Esophagus (tissue), 2 donors: Measurements from ENCODE around the gene ERO1B. TPM values are rescaled to one million over a fixed set of nuclear protein-coding genes. Genes with fewer than 3 reads are reported as not detected.

Experiments used
- H3K27ac ChIP-seq, 2 donors: one replicate each; pipeline ENCODE4 v1.5.1; 2013; ENCODE audit warnings: low read depth in 2 of 2, mild to moderate bottlenecking in 2 of 2, inconsistent platforms in 1 of 2, low read length in 1 of 2, moderate library complexity in 1 of 2
- H3K27me3 ChIP-seq, 2 donors: one replicate each; pipeline ENCODE4 v1.6.1; 2013; ENCODE audit warnings: low read length in 2 of 2, control low read depth in 1 of 2, mild to moderate bottlenecking in 1 of 2; ENCODE audit not compliant: insufficient read depth in 2 of 2, control insufficient read depth in 1 of 2
- H3K36me3 ChIP-seq, 2 donors: one replicate each; pipeline ENCODE4 v1.6.1; 2013; ENCODE audit warnings: low read length in 1 of 2; ENCODE audit not compliant: control insufficient read depth in 2 of 2, insufficient read depth in 2 of 2
- H3K4me1 ChIP-seq, 2 donors: one replicate each; pipeline ENCODE4 v1.6.1; 2013; ENCODE audit warnings: low read length in 1 of 2; ENCODE audit not compliant: control insufficient read depth in 2 of 2, insufficient read depth in 2 of 2
- H3K4me3 ChIP-seq, 2 donors: one replicate each; pipeline ENCODE4 v1.5.1; 2013; ENCODE audit warnings: low read length in 2 of 2, mild to moderate bottlenecking in 2 of 2, low read depth in 1 of 2, moderate library complexity in 1 of 2
- H3K9me3 ChIP-seq, 2 donors: one replicate each; pipeline ENCODE4 v1.6.1; 2013; ENCODE audit warnings: mild to moderate bottlenecking in 2 of 2, low read depth in 1 of 2, low read length in 1 of 2, moderate library complexity in 1 of 2; ENCODE audit not compliant: control insufficient read depth in 2 of 2, insufficient read depth in 1 of 2
- WGBS, 2 donors: extraction: QIAGEN DNeasy Blood & Tissue Kit; methylation state at CpG; one replicate each; pipeline ENCODE4 v1.1.7; 2013; 5-methylcytosine and 5-hydroxymethylcytosine counted together
- polyA plus RNA-seq, 2 donors: library from polyadenylated mRNA; stranded (reverse); fragments of 200-250 nt; gene quantifications; one replicate each; pipeline ENCODE4 v1.2.3, GENCODE V29; 2013
- donor health status: healthy with polysubstance abuse.
- donor health status: Bipolar disorder and iron deficiency.

The ERO1B gene
- polyA plus RNA-seq, 2 donors: 1.1 to 1.8 TPM

DNA sequence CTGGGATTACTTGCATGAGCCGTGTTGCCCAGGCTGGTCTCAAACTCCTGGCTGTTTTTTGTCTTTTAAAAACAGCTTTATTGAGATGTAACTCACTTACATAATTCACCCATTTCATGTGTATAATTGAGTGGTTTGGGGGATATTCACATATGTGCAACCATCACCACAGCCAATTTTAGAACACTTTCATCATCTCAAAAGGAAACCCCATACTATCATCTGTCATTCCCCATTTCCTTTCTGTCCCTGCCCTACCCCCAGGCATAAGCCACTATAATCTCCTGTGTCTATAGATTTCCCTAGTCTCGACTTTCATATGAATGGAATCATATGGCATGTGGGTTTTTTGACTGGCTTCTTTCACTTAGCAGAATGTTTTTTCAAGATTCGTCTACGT is 96.1 kb downstream of the ERO1B start:
- Histone ChIP-seq H3K27ac (no peak overlapping the region), H3K9me3 (no peaks in the 10 kb centered on the region), H3K4me3 (no peak overlapping the region), H3K4me1 (no peaks in the 10 kb centered on the region), H3K36me3 (no peaks in the 10 kb centered on the region), H3K27me3 (no peaks in the 10 kb centered on the region)
- WGBS, 2 donors: 80 to 85% methylated on average over 4 of the region's 4 CpGs

DNA sequence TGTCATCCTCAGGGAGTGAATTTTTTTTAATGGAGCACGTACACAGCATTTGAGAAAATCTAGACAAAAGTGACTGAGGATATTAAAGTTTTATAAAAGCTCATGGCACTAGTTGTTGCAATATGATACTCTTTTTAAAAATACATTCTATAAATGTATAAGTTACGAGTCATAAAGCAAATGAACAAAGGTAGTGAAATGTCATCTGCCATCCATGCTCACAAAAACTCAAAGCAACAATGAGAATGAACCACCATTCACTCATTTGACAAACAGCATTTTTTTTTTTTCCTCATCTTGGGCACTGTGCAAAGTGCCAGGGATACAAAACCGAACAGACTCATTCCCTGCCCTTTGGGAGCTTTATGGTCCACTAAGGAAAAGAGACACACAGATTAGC is 100.7 kb downstream of the ERO1B start:
- H3K4me1 ChIP-seq: no peaks in the 10 kb centered on the region
- H3K36me3 ChIP-seq: no peaks in the 10 kb centered on the region
- no peak overlapping the region for H3K4me3 ChIP-seq
- no peak overlapping the region for H3K27ac ChIP-seq
- WGBS, 2 donors: 92 to 95% methylated on average over 3 of the region's 3 CpGs
- no peaks in the 10 kb centered on the region for H3K27me3 ChIP-seq
- no peaks in the 10 kb centered on the region for H3K9me3 ChIP-seq

DNA sequence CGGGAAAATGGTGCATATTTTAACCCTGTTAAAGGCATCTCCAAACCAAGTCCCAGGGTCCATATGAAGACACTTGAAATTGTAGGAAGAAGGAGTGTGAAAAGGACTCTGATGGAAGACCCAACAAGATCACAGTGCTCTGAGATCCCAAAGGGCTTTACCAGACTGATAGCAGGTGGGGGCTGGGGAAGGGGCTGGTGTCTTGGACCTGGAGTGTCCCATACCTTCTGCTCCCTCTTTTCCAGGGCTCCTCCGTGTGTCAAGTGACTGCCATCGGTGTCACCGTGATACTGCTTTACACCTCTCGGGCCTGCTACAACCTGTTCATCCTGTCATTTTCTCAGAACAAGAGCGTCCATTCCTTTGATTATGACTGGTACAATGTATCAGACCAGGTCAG is 102.1 kb downstream of the ERO1B start:
- H3K27ac ChIP-seq: no peak overlapping the region
- no peak overlapping the region for H3K4me3 ChIP-seq
- H3K9me3 ChIP-seq: no peaks in the 10 kb centered on the region
- no peaks in the 10 kb centered on the region for H3K36me3 ChIP-seq
- 94% methylated on average over 6 of the region's 6 CpGs for WGBS, 2 donors
- no peaks in the 10 kb centered on the region for H3K4me1 ChIP-seq
- H3K27me3 ChIP-seq: no peaks in the 10 kb centered on the region

DNA sequence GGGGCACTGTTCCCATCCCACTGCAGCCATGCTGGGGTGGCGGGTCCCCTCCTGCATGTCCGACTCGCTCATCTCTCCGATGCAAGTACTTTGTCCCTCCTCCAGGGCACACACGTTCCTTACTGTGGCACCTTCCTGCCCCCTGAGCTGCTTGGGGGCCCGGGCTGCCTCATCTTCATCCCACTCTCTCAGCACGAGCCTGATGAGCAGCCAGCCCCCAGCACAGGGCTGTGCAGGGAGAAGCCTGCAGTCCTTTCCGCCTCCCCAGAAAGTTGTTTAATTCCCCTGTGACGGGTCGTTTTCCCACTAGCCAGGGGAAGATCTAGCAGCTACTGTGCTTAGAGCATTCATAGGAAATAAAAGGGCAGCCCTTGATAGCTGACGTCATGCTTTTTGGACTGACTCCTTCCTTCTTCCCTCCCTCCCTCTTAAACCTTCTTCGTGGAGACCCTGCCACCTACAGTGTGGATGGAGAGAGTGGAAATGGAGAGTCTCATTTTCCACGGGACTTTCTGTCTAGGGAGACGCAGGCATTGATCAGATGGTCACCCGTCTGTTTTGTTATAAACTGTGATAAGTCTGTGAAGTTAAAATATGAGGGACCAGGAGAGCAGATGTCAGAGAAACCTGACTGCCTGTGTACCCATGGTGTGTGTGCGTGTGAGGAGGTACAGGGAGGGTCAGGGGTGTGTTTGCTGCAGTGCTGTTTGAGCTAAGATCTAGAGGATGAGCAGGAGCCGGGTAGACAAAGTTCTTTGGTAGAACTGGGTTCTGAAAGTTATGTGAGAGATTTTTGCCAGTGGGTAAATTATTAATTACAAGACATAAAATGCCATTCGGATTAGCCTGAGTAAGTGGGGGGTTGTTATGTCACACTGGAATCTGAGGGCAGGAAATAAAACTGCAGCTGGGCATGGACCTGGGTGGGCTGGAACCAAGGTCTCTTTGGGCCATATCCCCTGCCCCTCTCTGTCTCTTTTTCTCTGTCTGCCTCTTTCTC is 105.1 kb downstream of the ERO1B start:
- H3K4me1 ChIP-seq: no peaks in the 10 kb centered on the region
- no peak overlapping the region for H3K4me3 ChIP-seq
- no peak overlapping the region for H3K27ac ChIP-seq
- no peaks in the 10 kb centered on the region for H3K27me3 ChIP-seq
- no peaks in the 10 kb centered on the region for H3K9me3 ChIP-seq
- no peaks in the 10 kb centered on the region for H3K36me3 ChIP-seq
- WGBS, 2 donors: 62 to 72% methylated on average over 18 of the region's 18 CpGs

DNA sequence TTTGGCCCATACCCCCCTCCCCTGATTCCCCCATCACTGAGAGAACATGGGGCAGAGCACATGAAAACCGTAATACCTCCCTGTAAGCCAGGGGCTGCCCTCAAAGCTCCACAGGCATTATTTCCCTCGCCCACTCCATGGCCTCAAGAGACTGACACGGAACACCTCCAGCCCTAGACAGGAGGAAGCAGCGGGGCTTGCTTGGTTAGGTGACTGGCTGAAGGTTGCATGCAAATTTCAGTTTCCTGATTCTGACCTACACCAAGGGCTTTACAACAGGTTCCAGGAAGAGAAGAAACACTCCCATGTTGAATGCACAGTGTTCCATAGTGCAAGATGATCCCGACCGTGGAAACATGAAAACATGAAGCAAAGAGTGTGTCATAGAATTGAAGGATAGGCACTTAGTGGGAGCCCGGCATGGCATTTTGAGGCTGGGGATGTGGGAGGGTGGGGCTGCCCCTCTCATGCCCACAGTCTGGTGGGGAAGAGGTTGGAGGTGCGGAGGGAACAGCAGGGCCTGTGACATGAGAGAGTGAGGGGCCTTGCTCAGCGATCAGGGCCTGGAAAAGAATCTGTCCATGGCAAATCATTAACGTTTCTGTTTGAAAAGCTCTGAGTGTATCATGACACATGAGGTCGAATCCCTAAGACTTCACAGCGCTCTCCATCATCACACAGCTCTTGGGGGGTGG is 106.0 kb downstream of the ERO1B start:
- 87 to 88% methylated on average over 12 of the region's 12 CpGs for WGBS, 2 donors
- Histone ChIP-seq H3K36me3 (no peaks in the 10 kb centered on the region), H3K27ac (no peak overlapping the region), H3K4me3 (no peak overlapping the region), H3K9me3 (no peaks in the 10 kb centered on the region), H3K27me3 (no peaks in the 10 kb centered on the region), H3K4me1 (no peaks in the 10 kb centered on the region)

DNA sequence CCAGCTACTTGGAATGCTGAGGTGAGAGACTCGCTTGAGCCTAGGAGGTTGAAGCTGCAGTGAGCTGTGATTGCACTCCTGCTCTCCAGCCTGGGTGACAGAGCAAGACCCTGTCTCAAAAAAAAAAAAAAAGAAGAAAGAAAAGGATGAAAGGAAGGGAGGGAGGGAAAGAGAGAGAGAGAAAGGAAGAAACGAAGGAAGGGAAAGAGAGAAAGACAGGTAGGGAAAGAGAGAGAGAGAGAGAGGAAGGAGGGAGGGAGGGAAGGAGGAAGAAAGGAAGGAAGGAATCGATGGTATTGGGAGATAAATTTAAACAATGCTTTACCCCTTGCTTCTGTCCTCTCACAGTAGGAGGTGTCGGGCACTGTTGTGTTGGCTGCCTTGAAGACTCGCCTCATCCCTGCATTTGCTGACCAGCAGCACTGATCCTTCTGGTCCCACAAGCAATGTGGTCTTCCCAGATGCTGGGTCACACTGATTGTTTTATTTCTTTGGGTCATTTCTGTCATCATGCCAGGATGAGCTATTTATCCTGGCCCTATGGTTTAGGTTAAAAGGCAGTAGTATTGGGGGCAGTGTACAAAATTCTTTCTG is 108.5 kb downstream of the ERO1B start:
- no peaks in the 10 kb centered on the region for H3K27me3 ChIP-seq
- H3K4me3 ChIP-seq: no peak overlapping the region
- no peaks in the 10 kb centered on the region for H3K4me1 ChIP-seq
- 86 to 88% methylated on average over 5 of the region's 5 CpGs for WGBS, 2 donors
- H3K9me3 ChIP-seq: no peaks in the 10 kb centered on the region
- peaks cover 0 to 4% of the 10 kb centered on the region in 2 donors for H3K36me3 ChIP-seq
- no peak overlapping the region for H3K27ac ChIP-seq

DNA sequence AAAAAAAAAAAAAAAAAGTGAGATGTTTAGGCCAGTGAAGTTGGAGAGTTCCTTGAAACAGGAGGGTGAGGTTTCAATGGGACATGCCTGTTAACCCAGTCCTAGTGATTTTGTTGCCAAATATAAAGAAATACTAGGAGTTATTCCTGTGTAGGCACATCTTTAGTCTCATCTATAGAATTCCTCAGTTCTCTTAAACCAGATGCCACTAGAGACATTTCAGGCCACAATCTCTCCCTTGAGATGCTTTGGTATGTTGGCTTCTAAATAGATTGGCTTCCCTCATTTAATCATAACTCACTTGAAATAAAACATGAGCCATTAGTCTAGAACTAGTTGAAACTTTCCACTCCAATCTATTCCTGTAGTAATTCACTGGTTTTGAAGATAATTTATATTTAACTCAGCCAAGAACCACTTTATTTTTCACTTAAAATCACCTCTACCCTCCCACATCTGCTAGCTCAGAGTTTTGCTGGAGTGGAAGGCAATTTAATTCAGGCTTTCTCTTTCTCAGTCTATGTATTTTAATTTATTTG is 109.6 kb downstream of the ERO1B start:
- no peak overlapping the region for H3K4me3 ChIP-seq

DNA sequence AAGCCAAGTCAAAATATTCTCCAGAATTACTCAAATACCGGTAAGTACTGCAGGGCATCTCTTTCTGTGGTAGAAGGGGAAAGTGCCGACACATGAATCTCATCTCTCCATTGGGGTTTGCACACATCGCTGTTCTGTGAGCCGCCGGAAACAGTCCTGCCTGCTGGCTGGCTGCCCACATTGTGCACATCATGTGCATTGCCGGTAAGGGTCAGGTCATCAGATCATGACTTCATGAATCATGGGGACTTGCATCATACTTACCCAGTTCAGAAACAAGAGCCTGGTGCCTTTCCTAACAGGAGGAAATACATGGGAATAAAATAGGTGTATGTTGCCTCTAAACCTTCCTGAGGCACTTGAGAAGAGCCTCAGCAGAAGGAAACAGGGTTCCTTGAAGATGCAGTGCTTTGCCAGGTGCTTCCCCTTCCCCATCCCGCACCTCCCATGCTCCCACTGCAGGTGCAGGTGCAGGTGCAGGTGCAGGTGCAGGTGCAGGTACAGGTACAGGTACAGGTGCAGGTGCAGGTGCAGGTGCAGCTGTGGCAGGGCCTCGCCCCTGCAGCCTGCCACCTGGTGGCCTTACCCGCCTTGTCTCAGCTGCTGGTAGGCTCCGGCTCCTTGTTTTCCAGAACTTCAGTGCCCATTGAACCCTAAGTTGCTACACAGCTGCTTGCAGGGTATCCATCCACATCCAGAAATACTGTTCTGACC is 112.9 kb downstream of the ERO1B start:
- WGBS, 2 donors: 75 to 79% methylated on average over 10 of the region's 10 CpGs
- Histone ChIP-seq H3K27ac (no peak overlapping the region), H3K36me3 (peaks cover 0 to 4% of the 10 kb centered on the region in 2 donors), H3K4me3 (no peak overlapping the region), H3K27me3 (no peaks in the 10 kb centered on the region), H3K9me3 (no peaks in the 10 kb centered on the region), H3K4me1 (no peaks in the 10 kb centered on the region)

More for the DNA sequence above, 109.6 kb downstream of the ERO1B start:
- Histone ChIP-seq H3K27me3 (no peaks in the 10 kb centered on the region), H3K4me1 (no peaks in the 10 kb centered on the region), H3K9me3 (no peaks in the 10 kb centered on the region), H3K36me3 (peaks cover 0 to 4% of the 10 kb centered on the region in 2 donors), H3K27ac (no peak overlapping the region)

DNA sequence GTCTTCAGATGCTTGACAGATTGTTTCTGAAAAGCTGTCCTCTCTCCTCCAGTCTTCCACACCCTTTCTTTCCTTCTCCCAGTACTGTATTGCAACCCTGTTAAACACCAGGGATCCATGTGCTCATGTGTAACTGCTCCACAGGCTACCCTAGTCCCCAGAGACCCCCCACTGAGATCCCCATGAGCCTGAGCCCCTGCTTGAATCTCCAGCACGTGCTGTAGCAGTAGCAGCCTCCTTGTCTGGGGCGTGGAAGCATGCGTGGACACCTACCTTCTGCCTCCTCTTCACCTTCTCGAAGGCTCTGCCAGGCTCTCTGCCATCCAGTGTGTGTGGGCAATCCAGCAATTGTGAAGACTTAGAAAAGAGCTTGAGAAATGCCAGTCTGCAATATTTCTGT is 114.2 kb downstream of the ERO1B start:
- Histone ChIP-seq H3K9me3 (no peaks in the 10 kb centered on the region), H3K4me1 (no peaks in the 10 kb centered on the region), H3K36me3 (peaks cover 0 to 4% of the 10 kb centered on the region in 2 donors), H3K27ac (no peak overlapping the region), H3K27me3 (no peaks in the 10 kb centered on the region), H3K4me3 (no peak overlapping the region)
- WGBS, 2 donors: 84 to 94% methylated on average over 4 of the region's 4 CpGs
